ENCODE measurements around the gene OLFM2.

- TF ChIP-seq, protein P1, sequence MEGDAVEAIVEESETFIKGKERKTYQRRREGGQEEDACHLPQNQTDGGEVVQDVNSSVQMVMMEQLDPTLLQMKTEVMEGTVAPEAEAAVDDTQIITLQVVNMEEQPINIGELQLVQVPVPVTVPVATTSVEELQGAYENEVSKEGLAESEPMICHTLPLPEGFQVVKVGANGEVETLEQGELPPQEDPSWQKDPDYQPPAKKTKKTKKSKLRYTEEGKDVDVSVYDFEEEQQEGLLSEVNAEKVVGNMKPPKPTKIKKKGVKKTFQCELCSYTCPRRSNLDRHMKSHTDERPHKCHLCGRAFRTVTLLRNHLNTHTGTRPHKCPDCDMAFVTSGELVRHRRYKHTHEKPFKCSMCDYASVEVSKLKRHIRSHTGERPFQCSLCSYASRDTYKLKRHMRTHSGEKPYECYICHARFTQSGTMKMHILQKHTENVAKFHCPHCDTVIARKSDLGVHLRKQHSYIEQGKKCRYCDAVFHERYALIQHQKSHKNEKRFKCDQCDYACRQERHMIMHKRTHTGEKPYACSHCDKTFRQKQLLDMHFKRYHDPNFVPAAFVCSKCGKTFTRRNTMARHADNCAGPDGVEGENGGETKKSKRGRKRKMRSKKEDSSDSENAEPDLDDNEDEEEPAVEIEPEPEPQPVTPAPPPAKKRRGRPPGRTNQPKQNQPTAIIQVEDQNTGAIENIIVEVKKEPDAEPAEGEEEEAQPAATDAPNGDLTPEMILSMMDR (IDR thresholded peaks at IDR 0.05): no peak
- TF ChIP-seq POLR2AphosphoS5 (IDR thresholded peaks at IDR 0.05) (no peak), POLR2A (IDR thresholded peaks at IDR 0.05) (no peak), EP300 (IDR thresholded peaks at IDR 0.05) (no peak)
Observed at GRCh38 chr19:9883764-9884163, 52.6 kb downstream of the OLFM2 start.

Measured in suprapubic skin (tissue), 4 donors.